GM19351 (cell line): ENCODE results near the gene SRCAP.

ENCODE experiments used
- ATAC-seq: cut with Tn5 transposase; IDR thresholded peaks from one replicate; pipeline ENCODE4 v1.9.1; 2021; ENCODE audit warnings: mild to moderate bottlenecking, moderate library complexity; ENCODE audit not compliant: unreplicated experiment

SRCAP gene

GRCh38 chr16:30753596-30753995 is 54.6 kb downstream of the SRCAP start:
- ATAC-seq: no peak

DNA sequence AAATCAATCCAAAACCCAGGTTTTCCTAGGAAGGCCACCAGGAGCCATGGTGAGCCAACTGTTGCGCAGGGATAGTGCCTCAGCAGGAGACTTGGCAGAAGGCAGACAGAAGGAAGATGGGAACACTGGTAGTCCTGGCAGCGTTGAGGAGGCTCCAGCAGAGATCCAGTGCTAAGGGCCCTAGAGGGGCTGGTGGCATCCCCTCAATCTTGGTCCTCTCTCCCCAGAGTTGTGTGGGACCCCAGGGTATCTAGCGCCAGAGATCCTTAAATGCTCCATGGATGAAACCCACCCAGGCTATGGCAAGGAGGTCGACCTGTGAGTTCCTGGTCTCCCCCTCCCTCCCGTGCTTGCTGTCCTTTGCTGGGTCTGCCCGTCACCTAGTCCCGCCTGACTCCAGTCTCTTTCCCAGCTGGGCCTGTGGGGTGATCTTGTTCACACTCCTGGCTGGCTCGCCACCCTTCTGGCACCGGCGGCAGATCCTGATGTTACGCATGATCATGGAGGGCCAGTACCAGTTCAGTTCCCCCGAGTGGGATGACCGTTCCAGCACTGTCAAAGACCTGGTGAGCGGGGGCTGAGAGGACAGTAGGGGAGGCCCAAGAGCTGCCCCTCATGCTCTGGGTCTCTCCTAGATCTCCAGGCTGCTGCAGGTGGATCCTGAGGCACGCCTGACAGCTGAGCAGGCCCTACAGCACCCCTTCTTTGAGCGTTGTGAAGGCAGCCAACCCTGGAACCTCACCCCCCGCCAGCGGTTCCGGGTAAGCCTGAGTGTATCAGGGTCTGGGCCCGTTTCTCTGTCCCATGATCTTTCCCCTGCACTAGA is 57.2 kb downstream of the SRCAP start:
- ATAC-seq: no peak

- ATAC-seq: no peak
These were observed 57.8 kb downstream of the SRCAP start for GRCh38 chr16:30756781-30757100.

DNA sequence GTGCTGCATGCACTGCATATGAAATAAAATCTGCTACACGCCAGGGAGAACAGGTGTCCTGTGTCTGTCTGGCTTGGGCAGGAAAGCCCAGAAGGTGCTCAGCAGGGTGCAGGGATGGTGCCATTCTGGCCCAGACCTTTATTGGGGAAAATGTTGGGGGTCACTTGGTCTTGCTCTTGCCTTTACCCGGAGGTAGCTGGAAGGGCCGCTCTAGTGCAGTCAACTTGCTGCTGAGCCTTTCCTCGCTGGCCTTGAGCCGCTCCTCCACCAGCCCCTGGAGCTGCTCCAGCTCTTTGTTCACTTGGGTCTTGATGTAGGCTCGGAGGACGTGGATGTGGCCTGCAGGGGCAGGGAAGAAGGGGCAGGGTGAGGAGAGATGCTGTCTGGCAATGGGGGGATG is 58.3 kb downstream of the SRCAP start:
- no peak for ATAC-seq

- no peak for ATAC-seq
These were observed 60.1 kb downstream of the SRCAP start for GRCh38 chr16:30758988-30759491.

DNA sequence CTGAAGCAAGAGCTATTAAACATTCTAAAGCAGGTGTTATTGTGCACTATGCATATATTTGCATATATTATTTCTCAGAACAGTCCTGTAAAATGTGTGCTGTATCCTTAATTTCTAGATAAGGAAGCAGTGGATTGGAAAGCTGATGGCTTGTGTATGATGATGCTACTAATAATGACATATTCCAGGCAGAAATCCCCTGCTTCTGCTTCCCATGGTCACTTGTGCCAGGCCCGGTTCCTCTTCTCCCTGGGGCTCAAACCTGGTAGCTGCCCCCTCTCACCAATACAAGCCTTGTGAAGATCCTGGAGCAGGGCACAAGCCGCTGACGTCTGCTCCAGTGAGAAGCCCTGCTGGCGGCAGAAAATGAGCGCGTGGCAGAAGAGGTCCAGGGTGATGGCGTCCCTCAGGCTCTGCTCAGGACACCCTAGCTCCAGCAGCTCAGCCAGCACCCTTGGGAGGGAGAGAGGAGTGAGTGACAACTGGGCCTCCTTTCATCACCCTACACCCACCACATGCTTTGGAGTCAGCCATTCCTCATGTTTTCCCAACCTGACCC is 61.1 kb downstream of the SRCAP start:
- no peak for ATAC-seq

DNA sequence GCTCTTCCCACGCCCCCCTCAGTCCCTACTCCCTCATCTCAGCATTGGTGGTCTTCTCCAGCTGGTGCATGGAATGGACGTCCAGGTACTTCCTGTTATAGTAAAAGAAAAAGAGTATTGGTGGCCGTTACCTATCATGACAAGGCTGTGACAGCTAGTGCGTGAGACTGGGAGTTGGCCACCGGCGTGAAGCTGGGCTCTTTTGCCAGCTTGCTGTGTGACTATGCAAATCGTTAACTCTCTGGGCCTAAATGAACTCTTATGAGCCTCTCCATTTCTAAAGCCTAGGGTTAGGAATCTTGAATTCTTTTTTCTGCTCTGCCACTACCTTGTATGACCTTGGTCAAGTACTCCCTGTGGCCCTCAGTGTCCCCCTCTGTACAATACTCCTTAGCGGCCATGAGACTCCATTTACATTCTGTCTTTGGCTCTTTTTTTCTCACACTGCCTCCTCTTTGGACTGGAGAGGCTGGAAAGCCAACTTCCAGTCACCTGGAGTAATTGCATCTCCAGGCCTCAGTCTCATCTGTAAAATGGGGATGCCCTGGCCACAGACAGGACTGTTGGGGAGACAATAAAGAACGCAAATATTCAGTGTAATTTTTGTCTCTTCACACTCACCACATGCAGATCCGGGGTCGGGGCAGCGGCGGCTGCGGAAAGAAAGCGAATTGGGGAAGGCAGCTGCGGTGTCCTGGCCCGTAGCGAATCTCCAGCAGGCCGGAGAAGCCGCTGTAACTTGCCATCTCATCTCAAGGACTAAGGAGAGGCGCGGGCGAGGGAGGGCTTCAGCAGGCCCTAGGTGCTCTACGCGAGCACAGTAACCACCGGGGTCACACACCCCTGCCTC is 61.8 kb downstream of the SRCAP start:
- ATAC-seq: no peak

GRCh38 chr16:30761427-30761927 is 62.5 kb downstream of the SRCAP start:
- ATAC-seq: peak; percentile 33

DNA sequence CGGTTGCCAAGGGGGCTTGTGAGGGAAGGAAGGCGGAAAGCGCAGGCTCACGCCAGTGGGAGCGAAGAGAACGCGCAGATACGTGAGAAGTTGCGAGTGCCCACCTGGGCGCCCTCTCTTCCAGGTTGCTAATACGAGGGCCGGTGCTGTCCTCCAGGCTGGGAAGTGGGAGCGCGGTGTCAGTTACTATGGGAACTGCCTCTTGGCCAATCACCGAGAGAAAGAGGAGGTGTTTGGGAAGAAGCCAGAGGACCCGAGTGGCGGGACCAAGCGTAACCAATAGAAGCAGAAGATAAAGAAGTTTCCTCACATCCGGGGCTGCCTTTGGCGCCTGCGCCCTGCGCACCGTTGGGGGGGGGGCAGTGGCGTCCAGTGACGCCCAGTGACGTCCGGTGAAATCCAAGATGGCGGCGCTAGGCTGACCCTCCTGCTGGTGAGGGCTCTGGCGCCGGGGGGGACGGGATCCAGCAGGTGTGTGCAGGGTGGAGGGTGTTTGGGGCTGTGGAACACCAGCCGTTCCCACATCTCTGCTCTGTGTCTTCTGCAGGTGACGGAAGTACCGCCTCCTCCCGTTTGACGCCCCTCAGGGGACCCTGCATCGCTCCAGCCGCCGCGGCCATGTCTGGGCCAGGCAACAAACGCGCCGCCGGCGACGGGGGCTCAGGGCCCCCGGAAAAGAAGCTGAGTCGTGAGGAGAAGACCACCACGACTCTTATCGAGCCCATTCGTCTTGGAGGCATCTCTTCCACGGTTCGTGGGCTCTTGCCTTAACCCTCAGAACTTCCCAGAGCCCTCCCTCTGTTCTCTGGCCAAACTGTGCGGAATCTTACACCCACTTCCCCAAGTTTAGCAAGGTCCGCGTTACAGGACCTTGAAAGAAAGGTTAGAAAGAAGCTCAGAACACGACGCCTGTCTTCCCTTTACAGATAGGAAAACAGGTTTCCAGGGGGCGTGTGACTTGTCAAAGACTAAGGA is 63.2 kb downstream of the SRCAP start, which contains the start of the genes CFAP119 and RNF40:
TSS of gene CFAP119 (minus strand) at position 135 of the 975 bp plus-strand sequence. CDS start 314 bp downstream, outside the sequence.
TSS of gene RNF40 (plus strand) at position 395 of the 975 bp plus-strand sequence. CDS start at position 619, 224 bp downstream.
- peak; percentile 83 for ATAC-seq

DNA sequence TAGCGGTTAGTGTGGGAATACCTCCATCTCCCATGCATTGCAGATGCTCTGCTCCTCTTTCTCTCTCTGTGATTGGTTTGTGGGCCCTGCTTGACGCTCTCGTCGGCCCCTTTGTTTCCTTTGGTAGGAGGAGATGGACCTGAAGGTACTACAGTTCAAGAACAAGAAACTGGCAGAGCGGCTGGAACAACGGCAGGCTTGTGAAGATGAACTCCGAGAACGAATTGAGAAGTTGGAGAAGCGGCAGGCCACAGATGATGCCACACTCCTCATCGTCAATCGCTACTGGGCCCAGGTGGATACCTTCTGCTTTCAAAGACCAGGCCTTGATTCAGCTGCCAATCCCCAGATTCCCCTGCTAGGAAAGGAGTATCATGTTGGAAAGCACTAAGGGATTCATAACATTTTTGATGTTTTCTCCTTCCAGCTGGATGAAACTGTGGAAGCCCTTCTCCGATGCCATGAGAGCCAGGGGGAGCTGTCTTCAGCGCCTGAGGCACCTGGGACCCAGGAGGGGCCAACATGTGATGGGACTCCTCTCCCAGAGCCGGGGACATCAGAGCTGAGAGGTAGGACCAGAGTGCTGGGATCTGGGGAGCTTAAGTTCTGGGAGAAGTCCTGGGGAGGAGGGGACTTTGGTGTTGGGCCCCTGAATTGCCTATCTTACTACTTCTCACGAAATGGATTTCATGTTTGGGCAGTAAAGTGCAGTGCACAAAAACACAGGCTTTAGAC is 64.2 kb downstream of the SRCAP start:
- no peak for ATAC-seq

DNA sequence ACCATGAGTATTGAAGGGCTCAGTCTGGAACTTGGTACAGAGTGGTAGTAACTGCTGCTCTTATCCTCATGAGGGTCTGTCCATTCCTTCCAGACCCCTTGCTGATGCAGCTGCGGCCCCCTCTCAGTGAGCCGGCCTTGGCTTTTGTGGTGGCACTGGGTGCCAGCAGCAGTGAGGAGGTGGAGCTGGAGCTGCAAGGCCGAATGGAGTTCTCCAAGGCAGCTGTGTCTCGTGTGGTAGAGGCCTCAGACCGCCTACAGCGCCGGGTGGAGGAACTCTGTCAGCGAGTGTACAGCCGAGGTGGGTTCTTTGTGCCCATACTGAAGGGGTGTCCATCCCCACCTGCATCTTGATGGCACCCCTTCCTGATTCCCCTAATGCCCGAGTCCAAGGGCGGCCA is 65.1 kb downstream of the SRCAP start:
- ATAC-seq: no peak

DNA sequence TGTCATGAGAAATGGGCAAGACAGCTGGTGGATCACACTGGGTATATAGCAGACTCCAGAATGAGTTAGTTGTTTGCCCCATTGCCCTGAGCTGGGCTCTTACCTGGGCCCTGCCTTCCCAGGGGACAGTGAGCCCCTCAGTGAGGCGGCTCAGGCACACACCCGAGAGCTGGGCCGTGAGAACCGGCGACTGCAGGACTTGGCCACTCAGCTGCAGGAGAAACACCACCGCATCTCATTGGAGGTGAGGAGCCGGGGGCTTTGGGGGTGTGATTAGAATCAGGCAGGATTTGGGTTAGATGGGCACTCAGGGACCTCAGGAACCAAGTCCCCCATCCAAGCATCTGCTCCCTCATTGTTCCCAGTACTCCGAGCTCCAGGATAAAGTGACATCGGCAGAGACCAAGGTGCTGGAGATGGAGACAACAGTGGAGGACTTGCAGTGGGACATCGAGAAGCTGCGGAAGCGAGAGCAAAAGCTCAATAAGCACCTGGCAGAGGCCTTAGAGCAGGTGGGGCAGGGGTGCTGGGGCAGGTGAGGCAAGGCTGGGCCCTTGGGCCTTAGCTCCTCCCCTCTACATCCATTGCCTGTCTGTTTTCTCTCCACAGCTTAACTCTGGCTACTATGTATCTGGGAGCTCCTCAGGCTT is 66.0 kb downstream of the SRCAP start:
- no peak for ATAC-seq

- ATAC-seq: no peak
These were observed 67.4 kb downstream of the SRCAP start for GRCh38 chr16:30766206-30766932.

DNA sequence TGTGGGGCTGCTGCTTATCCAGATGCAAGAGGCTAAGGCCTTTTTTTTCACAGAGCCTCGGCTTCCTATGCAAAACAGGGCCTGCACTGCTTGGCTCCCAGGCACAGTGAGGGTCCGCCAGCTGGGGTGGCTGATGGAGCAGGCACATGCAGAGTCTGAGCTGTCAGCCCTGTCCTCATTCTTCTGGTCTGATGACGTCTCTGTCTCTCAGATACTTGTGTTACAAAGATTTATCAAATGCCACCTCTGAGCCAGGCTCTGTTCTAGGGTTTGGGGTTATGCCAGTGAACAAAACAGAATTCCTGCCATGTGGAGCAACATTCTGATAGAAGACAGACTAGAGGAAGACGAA is 67.9 kb downstream of the SRCAP start:
- ATAC-seq: no peak

DNA sequence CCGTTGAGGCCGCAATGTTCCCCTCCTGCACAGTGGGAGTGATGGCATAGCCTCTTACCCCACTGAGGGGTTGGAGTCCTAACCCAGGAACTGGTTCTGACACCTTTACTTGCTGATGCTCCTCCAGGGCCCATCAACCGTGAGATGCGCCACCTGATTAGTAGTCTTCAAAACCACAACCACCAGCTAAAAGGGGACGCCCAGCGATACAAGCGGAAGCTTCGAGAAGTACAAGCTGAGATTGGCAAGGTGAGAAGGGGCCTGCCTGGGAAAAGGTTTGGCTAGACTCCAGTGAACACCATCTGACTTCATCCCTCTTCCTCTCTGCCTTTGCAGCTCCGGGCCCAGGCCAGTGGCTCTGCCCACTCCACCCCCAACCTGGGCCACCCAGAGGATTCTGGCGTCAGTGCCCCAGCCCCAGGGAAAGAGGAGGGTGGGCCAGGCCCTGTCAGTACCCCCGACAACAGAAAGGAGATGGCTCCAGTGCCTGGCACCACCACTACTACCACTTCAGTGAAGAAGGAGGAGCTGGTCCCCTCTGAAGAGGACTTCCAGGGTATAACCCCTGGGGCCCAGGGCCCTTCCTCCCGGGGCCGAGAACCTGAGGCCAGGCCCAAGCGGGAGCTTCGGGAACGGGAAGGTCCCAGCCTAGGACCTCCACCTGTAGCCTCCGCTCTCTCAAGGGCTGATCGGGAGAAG is 68.9 kb downstream of the SRCAP start:
- no peak for ATAC-seq

- no peak for ATAC-seq
These were observed 69.7 kb downstream of the SRCAP start for GRCh38 chr16:30768583-30769181.

DNA sequence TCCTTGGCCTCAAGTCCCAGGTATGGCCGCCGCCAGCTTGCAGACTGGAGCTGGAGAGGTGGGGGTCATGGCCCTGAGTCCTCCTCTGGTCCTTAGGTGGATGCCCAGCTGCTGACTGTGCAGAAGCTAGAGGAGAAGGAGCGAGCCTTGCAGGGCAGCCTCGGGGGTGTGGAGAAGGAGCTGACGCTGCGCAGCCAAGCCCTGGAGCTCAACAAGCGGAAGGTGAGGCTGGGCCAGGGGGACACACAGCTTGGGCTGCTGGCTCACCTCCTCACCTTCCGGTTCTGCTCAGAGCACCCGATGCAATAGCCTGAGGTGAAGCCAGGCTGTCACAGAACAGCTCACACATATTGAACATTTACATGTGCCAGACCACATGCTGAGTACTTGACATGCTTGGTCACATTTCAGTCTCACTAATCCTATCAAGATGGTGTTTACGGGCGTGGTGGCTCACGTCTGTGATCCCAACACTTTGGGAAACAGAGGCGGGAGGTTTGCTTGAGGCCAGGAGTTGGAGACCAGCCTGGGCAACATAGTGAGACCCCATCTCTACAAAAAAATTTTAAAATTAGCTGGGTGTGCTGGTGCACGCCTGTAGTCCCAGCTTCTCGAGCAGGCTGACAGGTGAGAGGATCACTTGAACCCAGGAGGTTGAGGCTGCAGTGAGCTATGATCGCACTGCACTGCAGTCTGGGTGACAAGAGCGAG is 70.6 kb downstream of the SRCAP start:
- no peak for ATAC-seq
